GM23338 (cell line): ENCODE results near the gene EGFL8. TPM values are rescaled to one million over a fixed set of nuclear protein-coding genes. Genes with fewer than 3 reads are reported as not detected.

Experiments
- ATAC-seq: fragments of 200-7000 bp; cut with Tn5 transposase; 3 replicates; pipeline ENCODE4 v1.9.1; 2020
- DNase-seq: peaks from one replicate; pipeline ENCODE4 v3.0.0-alpha.2; 2015; ENCODE audit warnings: low spot score
- H2AFZ ChIP-seq: fragments of 200-600 bp; sonication (generic); 2 replicates; pipeline ENCODE4 v1.8.0; 2016; ENCODE audit warnings: antibody characterized with exemption, mild to moderate bottlenecking, moderate library complexity
- H3F3A ChIP-seq: fragments of 200-600 bp; sonication (generic); replicated peaks from 2 replicates; pipeline ENCODE4 v1.8.0; 2017; ENCODE audit warnings: antibody characterized with exemption, mixed run types, low read depth
- H3K27ac ChIP-seq: fragments of 200-600 bp; sonication (generic); 2 replicates; pipeline ENCODE4 v1.6.1; 2016; ENCODE audit warnings: low read depth
- H3K27me3 ChIP-seq: fragments of 200-600 bp; sonication (generic); 2 replicates; pipeline ENCODE4 v1.8.0; 2016; ENCODE audit warnings: mild to moderate bottlenecking, mixed run types, moderate library complexity; ENCODE audit not compliant: insufficient read depth
- H3K36me3 ChIP-seq: fragments of 200-600 bp; sonication (generic); 2 replicates; pipeline ENCODE4 v1.8.0; 2016; ENCODE audit warnings: mild to moderate bottlenecking; ENCODE audit not compliant: insufficient read depth
- H3K4me1 ChIP-seq: fragments of 200-600 bp; sonication (generic); 2 replicates; pipeline ENCODE4 v1.8.0; 2016; ENCODE audit warnings: mild to moderate bottlenecking, moderate library complexity; ENCODE audit not compliant: insufficient read depth
- H3K4me2 ChIP-seq: fragments of 200-600 bp; sonication (generic); 2 replicates; pipeline ENCODE4 v1.7.1; 2017; ENCODE audit warnings: mixed run types
- H3K4me3 ChIP-seq: fragments of 200-600 bp; sonication (generic); 2 replicates; pipeline ENCODE4 v1.6.1; 2016; ENCODE audit warnings: mixed run types
- H3K79me2 ChIP-seq: fragments of 200-600 bp; sonication (generic); replicated peaks from 2 replicates; pipeline ENCODE4 v1.8.0; 2017; ENCODE audit warnings: mild to moderate bottlenecking; ENCODE audit not compliant: insufficient read depth
- H3K9me2 ChIP-seq: fragments of 200-600 bp; sonication (generic); 2 replicates; pipeline ENCODE4 v1.8.0; 2017; ENCODE audit not compliant: insufficient read depth
- H4K20me1 ChIP-seq: fragments of 200-600 bp; sonication (generic); replicated peaks from 2 replicates; pipeline ENCODE4 v1.8.0; 2017; ENCODE audit warnings: mild to moderate bottlenecking; ENCODE audit not compliant: insufficient read depth
- H3K27ac Mint-ChIP-seq: 2 replicates; pipeline ENCODE4 v1.8.0; 2020; ENCODE audit warnings: inconsistent platforms, mild to moderate bottlenecking, moderate library complexity, mixed read lengths
- H3K27me3 Mint-ChIP-seq: 3 replicates; pipeline ENCODE4 v1.8.0; 2022; ENCODE audit warnings: low read depth, mild to moderate bottlenecking, moderate library complexity, mixed read lengths, inconsistent platforms; ENCODE audit not compliant: insufficient read depth, poor library complexity
- H3K36me3 Mint-ChIP-seq: 3 replicates; pipeline ENCODE4 v1.8.0; 2021; ENCODE audit warnings: low read depth, mild to moderate bottlenecking, inconsistent platforms, moderate library complexity, mixed read lengths
- H3K4me1 Mint-ChIP-seq: 3 replicates; pipeline ENCODE4 v1.8.0; 2020; ENCODE audit warnings: mild to moderate bottlenecking, inconsistent platforms, mixed read lengths
- H3K4me3 Mint-ChIP-seq: 3 replicates; pipeline ENCODE4 v1.8.0; 2021; ENCODE audit warnings: moderate library complexity, mild to moderate bottlenecking, inconsistent platforms, mixed read lengths
- H3K9me3 Mint-ChIP-seq: 3 replicates; pipeline ENCODE4 v1.8.0; 2020; ENCODE audit warnings: moderate library complexity, mild to moderate bottlenecking, inconsistent platforms, mixed read lengths
- CREB1 ChIP-seq: fragments of 250-450 bp; sonication (Bioruptor Pico); IDR thresholded peaks from 2 replicates; pipeline ENCODE4 v1.5.0; 2020; ENCODE audit warnings: low read depth, mild to moderate bottlenecking, moderate library complexity
- CTCF ChIP-seq, 2 experiments: fragments of 200-600 bp in 1 of 2; sonication (generic) in 1 of 2; conservative IDR thresholded peaks; 2 replicates each; pipeline versions ENCODE4 v1.5.1 to v1.6.1; 2016 to 2017; ENCODE audit warnings: antibody characterized with exemption in 2 of 2, low read depth in 2 of 2, mild to moderate bottlenecking in 2 of 2, moderate library complexity in 1 of 2
- ETS1 ChIP-seq: IDR thresholded peaks from 2 replicates; pipeline ENCODE4 v1.6.1; 2016; ENCODE audit warnings: antibody characterized with exemption
- EZH2 ChIP-seq: fragments of 200-600 bp; sonication (generic); IDR thresholded peaks from one replicate; pipeline ENCODE4 v1.8.0; 2017; ENCODE audit warnings: antibody characterized with exemption, mild to moderate bottlenecking, low read depth; ENCODE audit not compliant: unreplicated experiment
- EZH2phosphoT487 ChIP-seq: fragments of 200-600 bp; sonication (generic); IDR thresholded peaks from one replicate; pipeline ENCODE4 v1.8.1; 2018; ENCODE audit warnings: antibody characterized with exemption; ENCODE audit not compliant: unreplicated experiment
- JUNB ChIP-seq: IDR thresholded peaks from one replicate; pipeline ENCODE4 v1.6.1; 2016; ENCODE audit warnings: antibody characterized with exemption; ENCODE audit not compliant: unreplicated experiment
- NANOG ChIP-seq: IDR thresholded peaks from 2 replicates; pipeline ENCODE4 v1.6.1; 2016; ENCODE audit warnings: antibody characterized with exemption, borderline replicate concordance
- POLR2AphosphoS5 ChIP-seq: IDR thresholded peaks from 2 replicates; pipeline ENCODE4 v1.6.1; 2016; ENCODE audit warnings: antibody characterized with exemption, low read depth
- REST ChIP-seq: IDR thresholded peaks from one replicate; pipeline ENCODE4 v1.6.1; 2018; ENCODE audit warnings: antibody characterized with exemption; ENCODE audit not compliant: unreplicated experiment
- ZNF114 ChIP-seq: fragments of 250-450 bp; sonication (Bioruptor Pico); IDR thresholded peaks from 2 replicates; pipeline ENCODE4 v1.5.0; 2020; ENCODE audit warnings: mild to moderate bottlenecking, moderate library complexity
- ZNF331 ChIP-seq: fragments of 250-450 bp; sonication (Bioruptor Pico); IDR thresholded peaks from 2 replicates; pipeline ENCODE4 v1.5.0; 2020; ENCODE audit warnings: low read depth, mild to moderate bottlenecking, moderate library complexity
- ZNF462 ChIP-seq: fragments of 250-450 bp; sonication (Bioruptor Pico); IDR thresholded peaks from 2 replicates; pipeline ENCODE4 v1.5.0; 2020; ENCODE audit warnings: mild to moderate bottlenecking, moderate library complexity
- polyA plus RNA-seq: library from polyadenylated mRNA; unstranded; fragments of >200 nt; fragmentation: Nextera tagmentation; extraction: Ambion mirVana; gene quantifications from 2 replicates; pipeline ENCODE4 v1.2.1, GENCODE V29; 2016
- total RNA-seq: library from RNA; depleted of rRNA; stranded (reverse); fragments of >200 nt; shearing (Covaris generic); gene quantifications from 2 replicates; pipeline ENCODE4 v1.2.3, GENCODE V29; 2014

Gene EGFL8
- total and polyA plus RNA-seq, 2 experiments from 2014 or later = 6.1 to 7.4 TPM

GRCh38 chr6:32198345-32198696 lies 33.9 kb downstream of the EGFL8 start:
- TF ChIP-seq EZH2phosphoT487 (no peak), EZH2 (no peak), ZNF331 (no peak), CTCF (conservative IDR thresholded peaks at IDR 0.05; ENCODE audit: low read depth in 2 of 2) (no peak), POLR2AphosphoS5 (no peak), ETS1 (no peak), REST (no peak), ZNF462 (no peak), NANOG (no peak), ZNF114 (CRISPR knock-in tag) (no peak), CREB1 (CRISPR knock-in tag) (no peak), JUNB (no peak)
- no peaks in the 10 kb centered on the region for H4K20me1 ChIP-seq
- peaks cover 32% of the 10 kb centered on the region for H3K4me1 Mint-ChIP-seq
- H3K36me3 ChIP-seq = no peaks in the 10 kb centered on the region
- no peak overlapping the region for H2AFZ ChIP-seq
- no peak overlapping the region for H3K27ac Mint-ChIP-seq
- no peaks in the 10 kb centered on the region for H3K36me3 Mint-ChIP-seq
- H3F3A ChIP-seq = peaks cover 17% of the 10 kb centered on the region
- H3K4me2 ChIP-seq = no peak overlapping the region
- H3K79me2 ChIP-seq = no peaks in the 10 kb centered on the region
- no peaks in the 10 kb centered on the region; the same call in 2 of the 3 replicates for H3K9me3 Mint-ChIP-seq
- no peaks in the 10 kb centered on the region for H3K9me2 ChIP-seq
- no peak overlapping the region; the same call in 2 of the 3 replicates for H3K4me3 Mint-ChIP-seq
- peaks cover 28% of the 10 kb centered on the region for H3K4me1 ChIP-seq
- DNase-seq (no peak), ATAC-seq (no peak)
- H3K27me3 Mint-ChIP-seq = peaks cover 11% of the 10 kb centered on the region
- H3K27me3 ChIP-seq = no peaks in the 10 kb centered on the region
- no peak overlapping the region for H3K4me3 ChIP-seq
- no peak overlapping the region for H3K27ac ChIP-seq
